ENCODE measurements around the gene LPCAT2. TPM values are rescaled to one million over a fixed set of nuclear protein-coding genes. Genes with fewer than 3 reads are reported as not detected.

LPCAT2 gene
- total RNA-seq, 1 experiment from 2014 or later, result 62.1 TPM

DNA sequence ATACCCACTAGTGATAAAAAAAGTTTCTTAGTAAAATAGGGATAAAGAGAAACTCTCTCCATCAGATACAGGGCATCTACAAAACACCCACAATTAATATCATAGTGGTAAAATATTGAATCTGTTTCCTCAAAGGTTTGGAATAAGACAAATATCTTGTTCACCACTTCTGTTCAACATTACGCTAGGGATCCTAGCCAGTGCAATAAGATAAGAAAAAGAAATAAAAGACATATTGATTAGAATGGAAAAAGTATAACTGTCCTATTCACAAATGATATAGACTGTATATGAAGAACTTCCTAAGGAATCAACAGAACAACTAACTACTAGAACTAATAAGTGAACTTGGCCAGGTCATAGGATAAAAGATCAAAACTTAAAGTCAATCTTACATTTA is 12.9 kb downstream of the LPCAT2 start:
- Histone ChIP-seq H3K27me3 (ENCODE audit: control insufficient read depth, insufficient read depth, low read length) (no peaks in the 10 kb centered on the region), H3K36me3 (ENCODE audit: control insufficient read depth, insufficient read depth, low read length) (no peaks in the 10 kb centered on the region; the same call in 1 of the 2 replicates), H3K27ac (ENCODE audit: low read length) (no peak overlapping the region), H3K9me3 (ENCODE audit: control insufficient read depth, insufficient read depth, low read depth, low read length) (peaks cover 16% of the 10 kb centered on the region; the same call in 1 of the 2 replicates), H3K4me1 (ENCODE audit: control insufficient read depth, insufficient read depth, low read length) (peaks cover 4% of the 10 kb centered on the region; the same call in 1 of the 2 replicates), H3K4me3 (ENCODE audit: low read depth in 2 of 2, low read length in 2 of 2) (no peak overlapping the region)
- in situ Hi-C loops (cut with HindIII; ENCODE audit: low pct_unique_long_range_greater_than_20kb, low sequenced_read_pairs) (no loop called here), intact Hi-C loops (cut with micrococcal nuclease; ENCODE audit: unreplicated experiment) (no loop called here)
- ATAC-seq (no peak), DNase-seq (ENCODE audit: low read depth, low spot score) (no peak)
- TF ChIP-seq, protein P1, sequence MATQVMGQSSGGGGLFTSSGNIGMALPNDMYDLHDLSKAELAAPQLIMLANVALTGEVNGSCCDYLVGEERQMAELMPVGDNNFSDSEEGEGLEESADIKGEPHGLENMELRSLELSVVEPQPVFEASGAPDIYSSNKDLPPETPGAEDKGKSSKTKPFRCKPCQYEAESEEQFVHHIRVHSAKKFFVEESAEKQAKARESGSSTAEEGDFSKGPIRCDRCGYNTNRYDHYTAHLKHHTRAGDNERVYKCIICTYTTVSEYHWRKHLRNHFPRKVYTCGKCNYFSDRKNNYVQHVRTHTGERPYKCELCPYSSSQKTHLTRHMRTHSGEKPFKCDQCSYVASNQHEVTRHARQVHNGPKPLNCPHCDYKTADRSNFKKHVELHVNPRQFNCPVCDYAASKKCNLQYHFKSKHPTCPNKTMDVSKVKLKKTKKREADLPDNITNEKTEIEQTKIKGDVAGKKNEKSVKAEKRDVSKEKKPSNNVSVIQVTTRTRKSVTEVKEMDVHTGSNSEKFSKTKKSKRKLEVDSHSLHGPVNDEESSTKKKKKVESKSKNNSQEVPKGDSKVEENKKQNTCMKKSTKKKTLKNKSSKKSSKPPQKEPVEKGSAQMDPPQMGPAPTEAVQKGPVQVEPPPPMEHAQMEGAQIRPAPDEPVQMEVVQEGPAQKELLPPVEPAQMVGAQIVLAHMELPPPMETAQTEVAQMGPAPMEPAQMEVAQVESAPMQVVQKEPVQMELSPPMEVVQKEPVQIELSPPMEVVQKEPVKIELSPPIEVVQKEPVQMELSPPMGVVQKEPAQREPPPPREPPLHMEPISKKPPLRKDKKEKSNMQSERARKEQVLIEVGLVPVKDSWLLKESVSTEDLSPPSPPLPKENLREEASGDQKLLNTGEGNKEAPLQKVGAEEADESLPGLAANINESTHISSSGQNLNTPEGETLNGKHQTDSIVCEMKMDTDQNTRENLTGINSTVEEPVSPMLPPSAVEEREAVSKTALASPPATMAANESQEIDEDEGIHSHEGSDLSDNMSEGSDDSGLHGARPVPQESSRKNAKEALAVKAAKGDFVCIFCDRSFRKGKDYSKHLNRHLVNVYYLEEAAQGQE (IDR thresholded peaks at IDR 0.05; ENCODE audit: insufficient read depth in 1 of 2, low read depth in 2 of 2, low read length in 1 of 2), result no peak
- TF ChIP-seq POLR2AphosphoS5 (IDR thresholded peaks at IDR 0.05; ENCODE audit: low read depth, low read length) (no peak), SIN3A (IDR thresholded peaks at IDR 0.05; ENCODE audit: borderline replicate concordance, insufficient read depth, low read depth, low read length) (no peak), TCF7L2 (IDR thresholded peaks at IDR 0.05; ENCODE audit: low read depth, low read length) (no peak)
- TF ChIP-seq, protein P2, sequence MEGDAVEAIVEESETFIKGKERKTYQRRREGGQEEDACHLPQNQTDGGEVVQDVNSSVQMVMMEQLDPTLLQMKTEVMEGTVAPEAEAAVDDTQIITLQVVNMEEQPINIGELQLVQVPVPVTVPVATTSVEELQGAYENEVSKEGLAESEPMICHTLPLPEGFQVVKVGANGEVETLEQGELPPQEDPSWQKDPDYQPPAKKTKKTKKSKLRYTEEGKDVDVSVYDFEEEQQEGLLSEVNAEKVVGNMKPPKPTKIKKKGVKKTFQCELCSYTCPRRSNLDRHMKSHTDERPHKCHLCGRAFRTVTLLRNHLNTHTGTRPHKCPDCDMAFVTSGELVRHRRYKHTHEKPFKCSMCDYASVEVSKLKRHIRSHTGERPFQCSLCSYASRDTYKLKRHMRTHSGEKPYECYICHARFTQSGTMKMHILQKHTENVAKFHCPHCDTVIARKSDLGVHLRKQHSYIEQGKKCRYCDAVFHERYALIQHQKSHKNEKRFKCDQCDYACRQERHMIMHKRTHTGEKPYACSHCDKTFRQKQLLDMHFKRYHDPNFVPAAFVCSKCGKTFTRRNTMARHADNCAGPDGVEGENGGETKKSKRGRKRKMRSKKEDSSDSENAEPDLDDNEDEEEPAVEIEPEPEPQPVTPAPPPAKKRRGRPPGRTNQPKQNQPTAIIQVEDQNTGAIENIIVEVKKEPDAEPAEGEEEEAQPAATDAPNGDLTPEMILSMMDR (IDR thresholded peaks at IDR 0.05), result no peak
- ChIA-PET CTCF (no interaction called here), POLR2A (no interaction called here)
- no TSS peak for BruUV-seq (replicated peaks)

DNA sequence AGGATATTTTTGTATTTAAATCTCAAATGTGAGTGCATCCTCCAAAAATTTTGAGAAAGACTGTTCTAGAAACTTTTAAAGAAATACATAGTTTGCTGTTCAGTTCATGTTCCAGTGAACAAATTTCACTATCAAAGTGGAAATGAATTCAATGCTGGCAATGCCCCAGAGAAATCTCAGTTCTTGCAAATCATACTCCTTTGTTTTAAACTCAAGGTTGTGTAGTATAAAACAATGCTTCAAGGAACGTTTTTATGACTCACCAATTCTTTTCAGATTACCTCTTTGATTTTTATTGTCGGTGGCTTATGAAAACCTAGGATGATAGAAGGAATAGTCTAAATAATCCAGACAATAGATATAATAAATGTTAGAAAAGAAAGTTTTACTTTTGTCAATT is 17.6 kb downstream of the LPCAT2 start:
- TF ChIP-seq POLR2AphosphoS5 (IDR thresholded peaks at IDR 0.05; ENCODE audit: low read depth, low read length) (no peak), TCF7L2 (IDR thresholded peaks at IDR 0.05; ENCODE audit: low read depth, low read length) (no peak), SIN3A (IDR thresholded peaks at IDR 0.05; ENCODE audit: borderline replicate concordance, insufficient read depth, low read depth, low read length) (no peak)
- TF ChIP-seq, protein P2 (IDR thresholded peaks at IDR 0.05), result no peak
- TF ChIP-seq, protein P1 (IDR thresholded peaks at IDR 0.05; ENCODE audit: insufficient read depth in 1 of 2, low read depth in 2 of 2, low read length in 1 of 2), result no peak
- peaks cover 20% of the 10 kb centered on the region; the same call in 1 of the 2 replicates for H3K36me3 ChIP-seq (ENCODE audit: control insufficient read depth, insufficient read depth, low read length)
- intact Hi-C loops (cut with micrococcal nuclease; ENCODE audit: unreplicated experiment) (no loop called here), in situ Hi-C loops (cut with HindIII; ENCODE audit: low pct_unique_long_range_greater_than_20kb, low sequenced_read_pairs) (no loop called here)
- no peaks in the 10 kb centered on the region for H3K27me3 ChIP-seq (ENCODE audit: control insufficient read depth, insufficient read depth, low read length)
- peaks cover 4% of the 10 kb centered on the region; the same call in 1 of the 2 replicates for H3K4me1 ChIP-seq (ENCODE audit: control insufficient read depth, insufficient read depth, low read length)
- ChIA-PET CTCF (no interaction called here), POLR2A (no interaction called here)
- DNase-seq (ENCODE audit: low read depth, low spot score), result no peak
- BruUV-seq (replicated peaks), result no TSS peak
- no peak for ATAC-seq
- H3K27ac ChIP-seq (ENCODE audit: low read length), result no peak overlapping the region
- peaks cover 7% of the 10 kb centered on the region; the same call in 1 of the 2 replicates for H3K9me3 ChIP-seq (ENCODE audit: control insufficient read depth, insufficient read depth, low read depth, low read length)
- H3K4me3 ChIP-seq (ENCODE audit: low read depth in 2 of 2, low read length in 2 of 2), result no peak overlapping the region

All from Panc1 (cell line).